ENCODE data around the gene UTF1.

DNA sequence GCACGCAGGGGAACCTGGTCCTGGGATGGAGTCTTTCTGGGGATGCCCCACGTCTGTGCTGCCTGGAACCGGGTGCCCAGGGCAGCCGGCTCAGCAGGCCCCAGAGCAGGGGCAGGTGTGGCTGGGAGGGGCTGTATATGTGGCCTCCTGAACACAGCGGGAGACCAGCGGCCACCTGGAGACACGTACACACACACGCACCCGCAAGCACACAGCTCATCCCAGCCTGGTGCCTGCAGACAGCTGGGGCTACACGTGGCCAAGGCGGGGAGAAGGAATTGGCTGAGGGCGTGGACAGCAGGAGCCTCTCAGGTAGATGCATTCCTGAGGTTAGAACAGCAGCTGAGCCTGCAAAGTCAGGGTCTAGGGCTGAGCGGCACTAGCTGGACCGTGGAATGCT lies 32.7 kb downstream of the UTF1 start:
- TF ChIP-seq POLR2A (IDR thresholded peaks at IDR 0.05): no peak
- TF ChIP-seq, protein P1, sequence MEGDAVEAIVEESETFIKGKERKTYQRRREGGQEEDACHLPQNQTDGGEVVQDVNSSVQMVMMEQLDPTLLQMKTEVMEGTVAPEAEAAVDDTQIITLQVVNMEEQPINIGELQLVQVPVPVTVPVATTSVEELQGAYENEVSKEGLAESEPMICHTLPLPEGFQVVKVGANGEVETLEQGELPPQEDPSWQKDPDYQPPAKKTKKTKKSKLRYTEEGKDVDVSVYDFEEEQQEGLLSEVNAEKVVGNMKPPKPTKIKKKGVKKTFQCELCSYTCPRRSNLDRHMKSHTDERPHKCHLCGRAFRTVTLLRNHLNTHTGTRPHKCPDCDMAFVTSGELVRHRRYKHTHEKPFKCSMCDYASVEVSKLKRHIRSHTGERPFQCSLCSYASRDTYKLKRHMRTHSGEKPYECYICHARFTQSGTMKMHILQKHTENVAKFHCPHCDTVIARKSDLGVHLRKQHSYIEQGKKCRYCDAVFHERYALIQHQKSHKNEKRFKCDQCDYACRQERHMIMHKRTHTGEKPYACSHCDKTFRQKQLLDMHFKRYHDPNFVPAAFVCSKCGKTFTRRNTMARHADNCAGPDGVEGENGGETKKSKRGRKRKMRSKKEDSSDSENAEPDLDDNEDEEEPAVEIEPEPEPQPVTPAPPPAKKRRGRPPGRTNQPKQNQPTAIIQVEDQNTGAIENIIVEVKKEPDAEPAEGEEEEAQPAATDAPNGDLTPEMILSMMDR (IDR thresholded peaks at IDR 0.05): no peak
